Measurements from ENCODE around the gene OR1F1.
"Not testable (repeated sequence)": the region's sequence is repeated elsewhere in the genome, so short reads cannot be mapped to it uniquely, and the experiment has no call there.

OR1F1 gene

GRCh38 chr16:3195975-3196374 is 8.0 kb downstream of the OR1F1 start:
- no peak overlapping the region for H3K27ac ChIP-seq
- H3K36me3 ChIP-seq: no peaks in the 10 kb centered on the region
- TF ChIP-seq CTCF (IDR thresholded peaks at IDR 0.05; ENCODE audit: low read depth, low read length): no peak
- H3K27me3 ChIP-seq (ENCODE audit: insufficient read depth, low read depth, severe bottlenecking): peaks cover 7% of the 10 kb centered on the region
- no peak overlapping the region for H3K4me3 ChIP-seq (ENCODE audit: low read depth, low read length)
- H3K9me3 ChIP-seq (ENCODE audit: severe bottlenecking): peaks cover 4% of the 10 kb centered on the region
- DNase-seq: no peak

GRCh38 chr16:3197694-3198333 is 9.8 kb downstream of the OR1F1 start:
- not testable (repeated sequence) for DNase-seq; H3K9me3 ChIP-seq (ENCODE audit: severe bottlenecking); H3K36me3 ChIP-seq; H3K27me3 ChIP-seq (ENCODE audit: insufficient read depth, low read depth, severe bottlenecking); H3K4me3 ChIP-seq (ENCODE audit: low read depth, low read length)
- peak overlapping the region; percentile 2; the same call in 1 of the 2 replicates for H3K27ac ChIP-seq

- Histone ChIP-seq H3K36me3 (no peaks in the 10 kb centered on the region), H3K27me3 (ENCODE audit: insufficient read depth, low read depth, severe bottlenecking) (no peaks in the 10 kb centered on the region), H3K4me3 (ENCODE audit: low read depth, low read length) (no peak overlapping the region), H3K27ac (peak overlapping the region; percentile 2; the same call in 1 of the 2 replicates), H3K9me3 (ENCODE audit: severe bottlenecking) (peaks cover 2% of the 10 kb centered on the region)
- peak; percentile 63 for DNase-seq
- peak; percentile 12; the same call in 1 of the 2 replicates for TF ChIP-seq CTCF (IDR thresholded peaks at IDR 0.05; ENCODE audit: low read depth, low read length)
Observed at GRCh38 chr16:3198334-3199072, 10.5 kb downstream of the OR1F1 start.

- no peak for TF ChIP-seq CTCF (IDR thresholded peaks at IDR 0.05; ENCODE audit: low read depth, low read length)
- DNase-seq: no peak
- Histone ChIP-seq H3K27ac (no peak overlapping the region), H3K36me3 (no peaks in the 10 kb centered on the region), H3K9me3 (ENCODE audit: severe bottlenecking) (peaks cover 24% of the 10 kb centered on the region), H3K27me3 (ENCODE audit: insufficient read depth, low read depth, severe bottlenecking) (peaks cover 4% of the 10 kb centered on the region), H3K4me3 (ENCODE audit: low read depth, low read length) (no peak overlapping the region)
Observed at GRCh38 chr16:3202903-3203539, 15.0 kb downstream of the OR1F1 start.

- H3K4me3 ChIP-seq (ENCODE audit: low read depth, low read length); DNase-seq; H3K27me3 ChIP-seq (ENCODE audit: insufficient read depth, low read depth, severe bottlenecking); H3K36me3 ChIP-seq; H3K27ac ChIP-seq: not testable (repeated sequence)
- H3K9me3 ChIP-seq (ENCODE audit: severe bottlenecking): peaks cover 26% of the 10 kb centered on the region
Observed at GRCh38 chr16:3205939-3206338, 17.9 kb downstream of the OR1F1 start.

- H3K36me3 ChIP-seq: no peaks in the 10 kb centered on the region
- H3K27ac ChIP-seq: no peak overlapping the region
Observed at GRCh38 chr16:3207086-3207953, 19.3 kb downstream of the OR1F1 start.

More at GRCh38 chr16:3207086-3207953, 19.3 kb downstream of the OR1F1 start:
- DNase-seq: no peak
- H3K9me3 ChIP-seq (ENCODE audit: severe bottlenecking): peaks cover 26% of the 10 kb centered on the region
- TF ChIP-seq CTCF (IDR thresholded peaks at IDR 0.05; ENCODE audit: low read depth, low read length): no peak
- peaks cover 10% of the 10 kb centered on the region for H3K27me3 ChIP-seq (ENCODE audit: insufficient read depth, low read depth, severe bottlenecking)
- no peak overlapping the region for H3K4me3 ChIP-seq (ENCODE audit: low read depth, low read length)

Data from WERI-Rb-1 (cell line).